GM04503 (cell line): ENCODE results near the gene PPM1M.
"Not testable (repeated sequence)": the region's sequence is repeated elsewhere in the genome, so short reads cannot be mapped to it uniquely, and the experiment has no call there.

Source experiments
- DNase-seq: peaks from one replicate; pipeline ENCODE4 v3.0.0-alpha.2; 2012; ENCODE audit warnings: low read depth

PPM1M gene

GRCh38 chr3:52247409-52248164, 2.0 kb downstream of the PPM1M start:
- DNase-seq: no peak

- DNase-seq: no peak
Measured at GRCh38 chr3:52248165-52248541, 2.6 kb downstream of the PPM1M start.

GRCh38 chr3:52248816-52249547, 3.4 kb downstream of the PPM1M start:
- DNase-seq: no peak

GRCh38 chr3:52249683-52250082, 4.1 kb downstream of the PPM1M start:
- no peak for DNase-seq

- no peak for DNase-seq
Measured at GRCh38 chr3:52250122-52250521, 4.6 kb downstream of the PPM1M start.

- DNase-seq: no peak
Measured at GRCh38 chr3:52253314-52254304, 8.1 kb downstream of the PPM1M start.

- no peak for DNase-seq
Measured at GRCh38 chr3:52254608-52255007, 9.0 kb downstream of the PPM1M start.

GRCh38 chr3:52256159-52256558, 10.6 kb downstream of the PPM1M start:
- no peak for DNase-seq

GRCh38 chr3:52256622-52257021, 11.1 kb downstream of the PPM1M start:
- DNase-seq: no peak

- no peak for DNase-seq
Measured at GRCh38 chr3:52257911-52258310, 12.4 kb downstream of the PPM1M start.

GRCh38 chr3:52259035-52259434, 13.5 kb downstream of the PPM1M start:
- DNase-seq: no peak

GRCh38 chr3:52259448-52259847, 13.9 kb downstream of the PPM1M start:
- DNase-seq: no peak

- no peak for DNase-seq
Measured at GRCh38 chr3:52262447-52262846, 16.9 kb downstream of the PPM1M start.

- DNase-seq: no peak
Measured at GRCh38 chr3:52265387-52265786, 19.8 kb downstream of the PPM1M start.

- no peak for DNase-seq
Measured at GRCh38 chr3:52268036-52268435, 22.5 kb downstream of the PPM1M start.

- no peak for DNase-seq
Measured at GRCh38 chr3:52269776-52270175, 24.2 kb downstream of the PPM1M start.

GRCh38 chr3:52270252-52270754, 24.7 kb downstream of the PPM1M start:
- no peak for DNase-seq

GRCh38 chr3:52272172-52272571, 26.6 kb downstream of the PPM1M start:
- not testable (repeated sequence) for DNase-seq

- no peak for DNase-seq
Measured at GRCh38 chr3:52272831-52273230, 27.3 kb downstream of the PPM1M start.

- not testable (repeated sequence) for DNase-seq
Measured at GRCh38 chr3:52274781-52275180, 29.2 kb downstream of the PPM1M start.

- no peak for DNase-seq
Measured at GRCh38 chr3:52277071-52277964, 31.8 kb downstream of the PPM1M start.
